Measurements from ENCODE around the gene RIPK1. TPM values are rescaled to one million over a fixed set of nuclear protein-coding genes. Genes with fewer than 3 reads are reported as not detected.

The RIPK1 gene
- total and polyA plus RNA-seq, 9 of the 15 experiments (the other 6 are each of a cell fraction or from before 2014, with no cell fraction given): 3.8 to 24.9 (median 17.7) TPM

GRCh38 chr6:3162067-3162497, 93.8 kb downstream of the RIPK1 start (continued):
- TF ChIP-seq ARID3A (IDR thresholded peaks at IDR 0.05; ENCODE audit: borderline replicate concordance, low read depth, low read length) (no peak), MNT (conservative IDR thresholded peaks at IDR 0.05) (no peak; a peak in 1 of 4 replicates), SNIP1 (IDR thresholded peaks at IDR 0.05; ENCODE audit: low read depth) (no peak), ZNF696 (CRISPR knock-in tag; conservative IDR thresholded peaks at IDR 0.05) (no peak), C11orf30 (IDR thresholded peaks at IDR 0.05; ENCODE audit: low read depth) (peak; percentile 93), DLX4 (CRISPR knock-in tag; IDR thresholded peaks at IDR 0.05) (no peak), NFYB (IDR thresholded peaks at IDR 0.05; ENCODE audit: extremely low read depth, insufficient read length) (no peak), HSF4 (CRISPR knock-in tag; IDR thresholded peaks at IDR 0.05; ENCODE audit: borderline replicate concordance) (no peak), ZNF766 (CRISPR knock-in tag; conservative IDR thresholded peaks at IDR 0.05) (no peak), CREB3 (tag; conservative IDR thresholded peaks at IDR 0.05; ENCODE audit: low read depth) (no peak), TEAD2 (tag; IDR thresholded peaks at IDR 0.05) (no peak), DPF2 (IDR thresholded peaks at IDR 0.05) (peak; percentile 88), JUNB (CRISPR knock-in tag; conservative IDR thresholded peaks at IDR 0.05) (0 out of 2 replicates have a peak, but pooled peaks have one; percentile 24), NFE2 (IDR thresholded peaks at IDR 0.05; ENCODE audit: low read depth) (peak; percentile 90), ZNF143 (CRISPR knock-in tag; IDR thresholded peaks at IDR 0.05) (no peak), MXD1 (CRISPR knock-in tag; IDR thresholded peaks at IDR 0.05; ENCODE audit: borderline replicate concordance, poor library complexity, severe bottlenecking) (no peak)
- TF ChIP-seq, protein P1, sequence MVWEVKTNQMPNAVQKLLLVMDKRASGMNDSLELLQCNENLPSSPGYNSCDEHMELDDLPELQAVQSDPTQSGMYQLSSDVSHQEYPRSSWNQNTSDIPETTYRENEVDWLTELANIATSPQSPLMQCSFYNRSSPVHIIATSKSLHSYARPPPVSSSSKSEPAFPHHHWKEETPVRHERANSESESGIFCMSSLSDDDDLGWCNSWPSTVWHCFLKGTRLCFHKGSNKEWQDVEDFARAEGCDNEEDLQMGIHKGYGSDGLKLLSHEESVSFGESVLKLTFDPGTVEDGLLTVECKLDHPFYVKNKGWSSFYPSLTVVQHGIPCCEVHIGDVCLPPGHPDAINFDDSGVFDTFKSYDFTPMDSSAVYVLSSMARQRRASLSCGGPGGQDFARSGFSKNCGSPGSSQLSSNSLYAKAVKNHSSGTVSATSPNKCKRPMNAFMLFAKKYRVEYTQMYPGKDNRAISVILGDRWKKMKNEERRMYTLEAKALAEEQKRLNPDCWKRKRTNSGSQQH (CRISPR knock-in tag; IDR thresholded peaks at IDR 0.05): peak; percentile 82; the same call in 1 of the 2 replicates
- TF ChIP-seq, protein P2, sequence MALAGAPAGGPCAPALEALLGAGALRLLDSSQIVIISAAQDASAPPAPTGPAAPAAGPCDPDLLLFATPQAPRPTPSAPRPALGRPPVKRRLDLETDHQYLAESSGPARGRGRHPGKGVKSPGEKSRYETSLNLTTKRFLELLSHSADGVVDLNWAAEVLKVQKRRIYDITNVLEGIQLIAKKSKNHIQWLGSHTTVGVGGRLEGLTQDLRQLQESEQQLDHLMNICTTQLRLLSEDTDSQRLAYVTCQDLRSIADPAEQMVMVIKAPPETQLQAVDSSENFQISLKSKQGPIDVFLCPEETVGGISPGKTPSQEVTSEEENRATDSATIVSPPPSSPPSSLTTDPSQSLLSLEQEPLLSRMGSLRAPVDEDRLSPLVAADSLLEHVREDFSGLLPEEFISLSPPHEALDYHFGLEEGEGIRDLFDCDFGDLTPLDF (CRISPR knock-in tag; IDR thresholded peaks at IDR 0.05): no peak
- TF ChIP-seq, protein P3, sequence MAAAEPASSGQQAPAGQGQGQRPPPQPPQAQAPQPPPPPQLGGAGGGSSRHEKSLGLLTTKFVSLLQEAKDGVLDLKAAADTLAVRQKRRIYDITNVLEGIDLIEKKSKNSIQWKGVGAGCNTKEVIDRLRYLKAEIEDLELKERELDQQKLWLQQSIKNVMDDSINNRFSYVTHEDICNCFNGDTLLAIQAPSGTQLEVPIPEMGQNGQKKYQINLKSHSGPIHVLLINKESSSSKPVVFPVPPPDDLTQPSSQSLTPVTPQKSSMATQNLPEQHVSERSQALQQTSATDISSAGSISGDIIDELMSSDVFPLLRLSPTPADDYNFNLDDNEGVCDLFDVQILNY (CRISPR knock-in tag; IDR thresholded peaks at IDR 0.05): no peak
